Activated CD4-positive, alpha-beta T cell treated with anti-CD3 and anti-CD28 coated beads, Interleukin-2, amount 50 U/mL, for 48 hours (primary cell): ENCODE measurements around the gene DHRS12.

Experiments used
- DNase-seq, 2 experiments: peaks; one replicate each; pipeline ENCODE4 v3.0.0-alpha.2; 2020

The DHRS12 gene

GRCh38 chr13:51719394-51719793, 84.6 kb downstream of the DHRS12 start:
- no peak for DNase-seq
